Adrenal gland (tissue), 12 donors: Measurements from ENCODE around the gene ABTB2. TPM values are rescaled to one million over a fixed set of nuclear protein-coding genes. Genes with fewer than 3 reads are reported as not detected.

Experiments used
- DNase-seq, 7 donors: peaks; one replicate each; pipeline ENCODE4 v3.0.0-alpha.2; 2019 to 2020
- H3K27ac ChIP-seq, 5 donors: fragments of 200-600 bp; sonication (generic) in 4 of 5; 1 replicate in 3 of 5; 2 replicates in 2 of 5; pipeline versions ENCODE4 v1.5.1 to v1.8.0; 2016 to 2020; ENCODE audit warnings: mild to moderate bottlenecking in 1 of 5
- H3K27me3 ChIP-seq: fragments of 200-600 bp; 2 replicates; pipeline ENCODE4 v1.8.0; 2021
- H3K36me3 ChIP-seq, 2 donors: fragments of 200-600 bp; replicated peaks in 1 of 2; 1 replicate in 1 of 2; 2 replicates in 1 of 2; pipeline versions ENCODE4 v1.5.1 to v1.8.0; 2018 to 2022
- H3K4me1 ChIP-seq, 2 donors: fragments of 200-600 bp; replicated peaks in 1 of 2; 1 replicate in 1 of 2; 2 replicates in 1 of 2; pipeline versions ENCODE4 v1.5.1 to v1.8.0; 2018 to 2021
- H3K4me3 ChIP-seq, 4 donors: fragments of 200-600 bp; sonication (generic) in 3 of 4; one replicate each; pipeline ENCODE4 v1.5.1; 2016 to 2018
- H3K9me3 ChIP-seq, 3 donors: fragments of 200-600 bp; sonication (generic) in 1 of 3; replicated peaks in 1 of 3; 1 replicate in 2 of 3; 2 replicates in 1 of 3; pipeline versions ENCODE4 v1.5.1 to v1.8.0; 2016 to 2021
- CTCF ChIP-seq, 6 experiments: fragments of 450-650 bp in 4 of 6; fragments of 200-600 bp in 2 of 6; sonication (generic) in 1 of 6; IDR thresholded peaks; 1 replicate in 5 of 6; 2 replicates in 1 of 6; pipeline versions ENCODE4 v1.5.1 to v1.8.0; 2016 to 2021; ENCODE audit warnings: antibody characterized with exemption in 6 of 6, mild to moderate bottlenecking in 2 of 6, moderate library complexity in 1 of 6
- POLR2A ChIP-seq, 2 donors: fragments of 450-650 bp; IDR thresholded peaks; one replicate each; pipeline ENCODE4 v1.6.1; 2017; ENCODE audit warnings: antibody characterized with exemption in 2 of 2, mild to moderate bottlenecking in 2 of 2, moderate library complexity in 1 of 2
- WGBS, 4 donors: extraction: QIAGEN DNeasy Blood & Tissue Kit in 2 of 4; methylation state at CpG; one replicate each; pipeline versions ENCODE4 v1.1.5 to v1.1.7; 2013 to 2017; 5-methylcytosine and 5-hydroxymethylcytosine counted together
- intact Hi-C, 2 donors: fragments of 100-400 bp; cut with DNase I; formaldehyde crosslinking; loops; one replicate each; pipeline versions ENCODE4 v1.14.1 to v1.15.0; 2022 to 2023
- polyA plus RNA-seq, 3 donors: library from polyadenylated mRNA; stranded (reverse); fragments of 200-250 nt in 2 of 3; fragments of 350-450 nt in 1 of 3; fragmentation: Illumina TruSeq in 1 of 3; extraction: RNeasy Lipid Tissue Mini Kit (QIAGEN cat#74804) in 1 of 3; gene quantifications; one replicate each; pipeline ENCODE4 v1.2.3, GENCODE V29; 2013 to 2014
- total RNA-seq, 9 donors: library from RNA; depleted of rRNA in 4 of 9; stranded (reverse); fragments of >200 nt in 4 of 9; fragments of 120-200 nt in 1 of 9; fragmentation: NEBNext Ultra II Directional in 1 of 9; extraction: Animal tissue kit (Norgen Biotek cat#: 25700) in 1 of 9; gene quantifications; one replicate each; pipeline versions ENCODE4 v1.1.0 to v1.2.4, GENCODE V29; 2013 to 2023
- donor health status: healthy with polysubstance abuse.
- donor health status: Bipolar disorder and iron deficiency.
- donor health status: DM: yes; HTN: yes; CAD: no.
- donor health status: DM: no; HTN: no; CAD: no.
- donor health status: DM: no; HTN: no; CAD: no.
- donor health status: DM: yes; HTN: yes; CAD: no.

The ABTB2 gene
- total and polyA plus RNA-seq, 12 donors: 1.9 to 32.3 (median 6.1) TPM

- intact Hi-C loops: no loop called here
- no peak overlapping the region for H3K27ac ChIP-seq
- H3K4me1 ChIP-seq: peaks cover 0 to 7% of the 10 kb centered on the region in 2 donors
- 67 to 71% (median 69%) methylated on average over 3 of the region's 3 CpGs for WGBS, 4 donors
- no peaks in the 10 kb centered on the region for H3K27me3 ChIP-seq
- H3K9me3 ChIP-seq: no peaks in the 10 kb centered on the region
- H3K36me3 ChIP-seq: no peaks in the 10 kb centered on the region
- DNase-seq: no peak
- H3K4me3 ChIP-seq: no peak overlapping the region
- TF ChIP-seq POLR2A (IDR thresholded peaks at IDR 0.05) (no peak), CTCF (IDR thresholded peaks at IDR 0.05) (no peak)
These were observed 56.9 kb downstream of the ABTB2 start for GRCh38 chr11:34300926-34301295.

GRCh38 chr11:34300026-34300925 is 57.5 kb downstream of the ABTB2 start:
- intact Hi-C loops: no loop called here
- 83 to 88% (median 86%) methylated on average over 10 to 11 of the region's 11 CpGs for WGBS, 4 donors

GRCh38 chr11:34299284-34299972 is 58.4 kb downstream of the ABTB2 start:
- no peaks in the 10 kb centered on the region for H3K27me3 ChIP-seq
- intact Hi-C loops: no loop called here
- no peak for DNase-seq
- 74 to 77% (median 75%) methylated on average over 10 to 11 of the region's 11 CpGs for WGBS, 4 donors
- H3K27ac ChIP-seq: no peak overlapping the region
- H3K9me3 ChIP-seq: no peaks in the 10 kb centered on the region
- no peak overlapping the region for H3K4me3 ChIP-seq
- H3K36me3 ChIP-seq: no peaks in the 10 kb centered on the region
- TF ChIP-seq POLR2A (IDR thresholded peaks at IDR 0.05) (no peak), CTCF (IDR thresholded peaks at IDR 0.05) (no peak)
- peaks cover 0 to 7% of the 10 kb centered on the region in 2 donors for H3K4me1 ChIP-seq

More at GRCh38 chr11:34300026-34300925, 57.5 kb downstream of the ABTB2 start:
- Histone ChIP-seq H3K9me3 (no peaks in the 10 kb centered on the region), H3K4me3 (no peak overlapping the region), H3K27me3 (no peaks in the 10 kb centered on the region), H3K36me3 (no peaks in the 10 kb centered on the region), H3K4me1 (peaks cover 0 to 7% of the 10 kb centered on the region in 2 donors), H3K27ac (no peak overlapping the region)
- TF ChIP-seq POLR2A (IDR thresholded peaks at IDR 0.05) (no peak), CTCF (IDR thresholded peaks at IDR 0.05) (no peak)
- no peak for DNase-seq

GRCh38 chr11:34298871-34299270 is 58.9 kb downstream of the ABTB2 start:
- no peak overlapping the region for H3K4me3 ChIP-seq
- no peak for TF ChIP-seq POLR2A (IDR thresholded peaks at IDR 0.05)
- no peak for TF ChIP-seq CTCF (IDR thresholded peaks at IDR 0.05)
- 68 to 86% (median 76%) methylated on average over 2 of the region's 2 CpGs for WGBS, 4 donors
- no peaks in the 10 kb centered on the region for H3K9me3 ChIP-seq
- no peak overlapping the region for H3K27ac ChIP-seq
- H3K4me1 ChIP-seq: peaks cover 0 to 7% of the 10 kb centered on the region in 2 donors
- intact Hi-C loops: no loop called here
- H3K36me3 ChIP-seq: no peaks in the 10 kb centered on the region
- no peak for DNase-seq
- no peaks in the 10 kb centered on the region for H3K27me3 ChIP-seq
